Smooth muscle cell (in vitro differentiated cells): ENCODE results near the gene CACNA1C. TPM values are rescaled to one million over a fixed set of nuclear protein-coding genes. Genes with fewer than 3 reads are reported as not detected.

Source experiments
- DNase-seq: peaks from one replicate; lab custom pipeline; 2025; ENCODE audit not compliant: unreplicated experiment; lab: John Stamatoyannopoulos, UW
- H2AFZ ChIP-seq: fragments of 200-600 bp; sonication (generic); 2 replicates; pipeline ENCODE4 v1.6.0; 2016; ENCODE audit warnings: antibody characterized with exemption, low read depth, mild to moderate bottlenecking
- H3F3A ChIP-seq: fragments of 200-600 bp; sonication (generic); 2 replicates; pipeline ENCODE4 v1.6.0; 2017; ENCODE audit warnings: antibody characterized with exemption, low read depth
- H3K27ac ChIP-seq: fragments of 200-600 bp; sonication (generic); 2 replicates; pipeline ENCODE4 v1.5.1; 2016; ENCODE audit warnings: low read depth, mild to moderate bottlenecking
- H3K27me3 ChIP-seq: fragments of 200-600 bp; sonication (generic); 2 replicates; pipeline ENCODE4 v1.6.1; 2016; ENCODE audit warnings: low read depth, mild to moderate bottlenecking
- H3K36me3 ChIP-seq: fragments of 200-600 bp; sonication (generic); 2 replicates; pipeline ENCODE4 v1.5.1; 2016; ENCODE audit warnings: low read depth
- H3K4me1 ChIP-seq: fragments of 200-600 bp; sonication (generic); 2 replicates; pipeline ENCODE4 v1.5.1; 2016; ENCODE audit warnings: low read depth
- H3K4me2 ChIP-seq: fragments of 200-600 bp; sonication (generic); 2 replicates; pipeline ENCODE4 v1.6.0; 2016; ENCODE audit warnings: mild to moderate bottlenecking
- H3K4me3 ChIP-seq: fragments of 200-600 bp; sonication (generic); 2 replicates; pipeline ENCODE4 v1.5.1; 2016; ENCODE audit warnings: mild to moderate bottlenecking
- H3K79me2 ChIP-seq: fragments of 200-600 bp; sonication (generic); 2 replicates; pipeline ENCODE4 v1.6.0; 2016; ENCODE audit warnings: low read depth, mild to moderate bottlenecking
- H3K9ac ChIP-seq: fragments of 200-600 bp; sonication (generic); 2 replicates; pipeline ENCODE4 v1.6.0; 2016; ENCODE audit warnings: low read depth
- H3K9me3 ChIP-seq: fragments of 200-600 bp; sonication (generic); replicated peaks from 2 replicates; pipeline ENCODE4 v1.5.1; 2016; ENCODE audit warnings: low read depth
- H4K20me1 ChIP-seq: fragments of 200-600 bp; sonication (generic); 2 replicates; pipeline ENCODE4 v1.6.0; 2016; ENCODE audit warnings: low read depth
- CTCF ChIP-seq: fragments of 200-600 bp; sonication (generic); IDR thresholded peaks from 2 replicates; pipeline ENCODE4 v1.5.1; 2017; ENCODE audit warnings: borderline replicate concordance, mild to moderate bottlenecking, antibody characterized with exemption; ENCODE audit not compliant: insufficient read depth, poor library complexity, severe bottlenecking
- WGBS: methylation state at CpG from one replicate; pipeline ENCODE4 v1.1.7; 2016; ENCODE audit warnings: low lambda C conversion rate; 5-methylcytosine and 5-hydroxymethylcytosine counted together
- polyA plus RNA-seq: library from polyadenylated mRNA; unstranded; fragments of >200 nt; fragmentation: Nextera tagmentation; extraction: Ambion mirVana; gene quantifications from 2 replicates; pipeline ENCODE4 v1.2.1, GENCODE V29; 2016
- total RNA-seq: library from RNA; depleted of rRNA; stranded (reverse); fragments of >200 nt; gene quantifications from 2 replicates; pipeline ENCODE4 v1.2.3, GENCODE V29; 2014

The CACNA1C gene
- total and polyA plus RNA-seq, 2 experiments from 2014 or later, result 1.6 to 4.5 TPM

DNA sequence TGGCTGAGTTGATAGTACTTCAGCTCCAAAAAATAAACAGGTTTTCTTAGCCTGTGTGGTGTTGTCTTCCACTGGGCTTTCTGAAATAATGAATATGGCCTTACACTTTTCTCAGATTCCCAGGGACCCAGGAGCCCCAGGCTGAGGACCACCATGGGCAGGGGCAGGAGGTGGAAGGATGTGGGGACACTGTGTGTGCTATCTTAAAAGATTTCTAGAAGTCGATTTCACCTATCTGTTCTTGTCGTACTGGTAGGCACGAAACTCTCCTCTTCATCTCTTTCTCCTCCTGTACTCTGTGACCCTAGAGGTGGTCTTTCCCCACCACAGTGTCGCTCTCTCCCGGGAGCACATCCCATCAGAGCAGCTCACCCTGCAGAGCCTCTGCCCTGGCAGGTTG, 634.3 kb downstream of the CACNA1C start:
- TF ChIP-seq CTCF, result no peak

GRCh38 chr12:2687726-2688125, 634.9 kb downstream of the CACNA1C start:
- Histone ChIP-seq H3K9me3 (no peaks in the 10 kb centered on the region), H2AFZ (no peak overlapping the region), H3K79me2 (no peaks in the 10 kb centered on the region), H3K27me3 (no peaks in the 10 kb centered on the region), H3F3A (no peaks in the 10 kb centered on the region), H3K4me3 (no peak overlapping the region), H3K9ac (no peak overlapping the region), H3K4me2 (no peak overlapping the region), H3K27ac (no peak overlapping the region), H3K36me3 (no peaks in the 10 kb centered on the region), H4K20me1 (no peaks in the 10 kb centered on the region), H3K4me1 (peaks cover 3% of the 10 kb centered on the region)
- no peak for TF ChIP-seq CTCF
- DNase-seq, result no peak
- 86% methylated on average over 7 of the region's 7 CpGs for WGBS

More for the DNA sequence above, 634.3 kb downstream of the CACNA1C start:
- Histone ChIP-seq H3K4me1 (peaks cover 3% of the 10 kb centered on the region), H3K27ac (no peak overlapping the region), H3K36me3 (no peaks in the 10 kb centered on the region), H3F3A (no peaks in the 10 kb centered on the region), H3K9me3 (no peaks in the 10 kb centered on the region), H3K27me3 (no peaks in the 10 kb centered on the region), H3K9ac (no peak overlapping the region), H3K4me3 (no peak overlapping the region), H4K20me1 (no peaks in the 10 kb centered on the region), H3K4me2 (no peak overlapping the region), H2AFZ (no peak overlapping the region), H3K79me2 (no peaks in the 10 kb centered on the region)
- DNase-seq, result no peak
- WGBS, result 84% methylated on average over 5 of the region's 5 CpGs

DNA sequence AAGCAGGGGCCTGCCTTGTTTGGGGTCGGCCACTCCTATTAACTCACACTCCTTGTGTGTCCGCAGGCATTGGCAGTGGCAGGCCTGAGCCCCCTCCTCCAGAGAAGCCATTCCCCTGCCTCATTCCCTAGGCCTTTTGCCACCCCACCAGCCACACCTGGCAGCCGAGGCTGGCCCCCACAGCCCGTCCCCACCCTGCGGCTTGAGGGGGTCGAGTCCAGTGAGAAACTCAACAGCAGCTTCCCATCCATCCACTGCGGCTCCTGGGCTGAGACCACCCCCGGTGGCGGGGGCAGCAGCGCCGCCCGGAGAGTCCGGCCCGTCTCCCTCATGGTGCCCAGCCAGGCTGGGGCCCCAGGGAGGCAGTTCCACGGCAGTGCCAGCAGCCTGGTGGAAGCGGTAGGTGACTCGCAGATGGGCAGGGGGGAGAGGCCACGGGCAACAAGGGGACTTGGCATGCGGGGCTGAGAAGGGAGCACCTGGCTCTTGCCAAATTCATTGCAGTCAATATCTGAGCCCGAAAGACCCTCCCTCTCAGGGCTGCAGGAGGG, 635.7 kb downstream of the CACNA1C start:
- peaks cover 5% of the 10 kb centered on the region for H3K27me3 ChIP-seq
- no peaks in the 10 kb centered on the region for H3K36me3 ChIP-seq
- H3K9me3 ChIP-seq, result no peaks in the 10 kb centered on the region
- H3K9ac ChIP-seq, result no peak overlapping the region
- DNase-seq, result no peak
- H3K4me1 ChIP-seq, result peaks cover 3% of the 10 kb centered on the region
- H3F3A ChIP-seq, result no peaks in the 10 kb centered on the region
- no peak overlapping the region for H3K4me2 ChIP-seq
- TF ChIP-seq CTCF, result no peak
- no peaks in the 10 kb centered on the region for H3K79me2 ChIP-seq
- no peak overlapping the region for H3K27ac ChIP-seq
- H4K20me1 ChIP-seq, result no peaks in the 10 kb centered on the region
- no peak overlapping the region for H3K4me3 ChIP-seq
- no peak overlapping the region for H2AFZ ChIP-seq
- 95% methylated on average over 15 of the region's 20 CpGs for WGBS

DNA sequence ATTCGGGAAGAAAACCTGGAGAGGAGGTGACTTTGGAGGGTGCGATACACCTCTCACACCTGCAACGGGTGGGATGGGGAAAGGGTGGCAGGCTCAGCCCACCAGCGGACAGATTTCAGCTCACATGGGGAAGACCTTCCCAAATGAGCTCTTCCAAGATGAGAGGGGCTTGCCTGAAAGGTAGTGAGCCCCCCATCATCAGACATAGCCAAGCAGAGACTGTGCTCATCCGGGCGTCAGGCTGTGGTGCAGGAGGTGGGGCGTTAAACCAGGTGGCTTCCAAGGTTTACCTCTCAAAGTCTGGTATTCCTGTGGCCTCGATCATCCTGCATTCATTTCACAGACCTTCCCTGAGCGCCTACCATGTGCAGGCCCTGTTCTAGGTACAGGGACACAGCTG, 636.6 kb downstream of the CACNA1C start:
- Histone ChIP-seq H3K9ac (no peak overlapping the region), H3K79me2 (no peaks in the 10 kb centered on the region), H3K27ac (no peak overlapping the region), H3K4me1 (peaks cover 3% of the 10 kb centered on the region), H3F3A (no peaks in the 10 kb centered on the region), H4K20me1 (no peaks in the 10 kb centered on the region), H3K36me3 (no peaks in the 10 kb centered on the region), H3K9me3 (no peaks in the 10 kb centered on the region), H3K4me3 (no peak overlapping the region), H3K4me2 (no peak overlapping the region), H2AFZ (no peak overlapping the region), H3K27me3 (peaks cover 7% of the 10 kb centered on the region)
- DNase-seq, result no peak
- no peak for TF ChIP-seq CTCF
- WGBS, result 94% methylated on average over 9 of the region's 9 CpGs
